ENCODE measurements around the gene GRIK4.

DNA sequence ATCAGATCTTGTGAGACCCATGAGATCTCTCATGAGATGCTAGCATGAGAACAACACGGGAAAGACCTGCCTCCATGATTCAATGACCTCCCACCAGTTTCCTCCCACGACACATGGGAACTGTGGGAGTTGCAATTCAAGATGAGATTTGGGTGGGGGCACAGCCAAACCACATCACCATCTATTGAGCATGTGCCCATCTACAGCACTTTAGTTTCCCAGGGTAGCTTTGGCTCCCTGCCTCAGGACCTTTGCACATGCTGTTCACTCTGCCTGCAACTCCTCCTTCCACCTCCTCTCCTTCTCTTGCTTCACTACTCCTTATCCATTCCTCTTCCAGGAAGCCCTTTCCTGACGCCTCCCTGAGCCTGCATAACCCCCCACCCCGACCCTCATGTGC, 17.2 kb downstream of the GRIK4 start:
- no peak for TF ChIP-seq POLR2AphosphoS5 (IDR thresholded peaks at IDR 0.05; ENCODE audit: low read depth, low read length)
- no peak for TF ChIP-seq POLR2A (IDR thresholded peaks at IDR 0.05; ENCODE audit: low read depth, low read length)

All from GM12892 (cell line).